Colonic mucosa (tissue), 4 donors: ENCODE measurements around the gene GFRA3. TPM values are rescaled to one million over a fixed set of nuclear protein-coding genes. Genes with fewer than 3 reads are reported as not detected.

ENCODE experiments used
- DNase-seq: peaks from one replicate; pipeline ENCODE4 v3.0.0-alpha.2; 2020
- H3K27ac ChIP-seq: fragments of 200-600 bp; one replicate; pipeline ENCODE4 v1.8.0; 2021
- H3K27me3 ChIP-seq: fragments of 200-600 bp; one replicate; pipeline ENCODE4 v1.8.0; 2021
- H3K36me3 ChIP-seq: fragments of 200-600 bp; one replicate; pipeline ENCODE4 v1.8.0; 2021
- H3K4me1 ChIP-seq: fragments of 200-600 bp; one replicate; pipeline ENCODE4 v1.8.0; 2021; ENCODE audit warnings: mild to moderate bottlenecking
- H3K4me3 ChIP-seq: fragments of 200-600 bp; one replicate; pipeline ENCODE4 v1.8.0; 2021
- H3K9ac ChIP-seq, 2 donors: one replicate each; pipeline ENCODE4 v1.7.0; 2013; ENCODE audit warnings: control low read depth in 2 of 2, low read depth in 2 of 2, low read length in 2 of 2
- H3K9me3 ChIP-seq: fragments of 200-600 bp; one replicate; pipeline ENCODE4 v1.8.0; 2021
- intact Hi-C: fragments of 100-400 bp; cut with DNase I; formaldehyde crosslinking; loops from one replicate; pipeline ENCODE4 v1.14.1; 2022
- total RNA-seq, 2 donors: library from RNA; stranded (reverse); fragmentation: NEBNext Ultra II Directional in 1 of 2; extraction: Animal tissue kit (Norgen Biotek cat#: 25700) in 1 of 2; gene quantifications; one replicate each; pipeline ENCODE4 v1.2.1, GENCODE V29; 2021
- TF ChIP-seq, protein P1 (sequence below): fragments of 200-600 bp; IDR thresholded peaks from one replicate; pipeline ENCODE4 v1.8.0; 2022; ENCODE audit warnings: antibody characterized with exemption, mild to moderate bottlenecking
- donor health status: healthy.
- donor health status: DM: no; HTN: no; CAD: no.
- donor health status: DM: no; HTN: no; CAD: no.

GFRA3 gene
- total RNA-seq, 2 donors from 2014 or later: 0.72 to 1.8 TPM

DNA sequence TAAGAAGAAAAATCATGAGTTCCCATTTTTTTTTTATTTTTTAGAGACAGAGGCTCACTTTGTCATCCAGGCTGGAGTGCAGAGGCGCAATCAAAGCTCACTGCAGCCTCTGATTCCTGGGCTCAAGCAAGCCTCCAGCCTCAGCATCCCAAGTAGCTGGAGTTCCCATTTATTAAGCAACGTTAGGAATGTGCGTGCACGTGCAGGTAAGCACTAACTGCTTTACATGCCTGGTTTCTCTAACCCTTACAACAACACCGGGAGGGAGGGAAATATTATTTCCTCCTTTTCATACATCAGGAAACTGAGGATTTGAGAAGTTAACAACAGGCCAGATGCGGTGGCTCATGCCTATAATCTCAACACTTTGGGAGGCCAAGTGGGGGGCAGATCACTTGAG, 45.0 kb downstream of the GFRA3 start:
- H3K4me3 ChIP-seq: no peak overlapping the region
- intact Hi-C loops: no loop called here
- no peaks in the 10 kb centered on the region for H3K36me3 ChIP-seq
- TF ChIP-seq, protein P1, sequence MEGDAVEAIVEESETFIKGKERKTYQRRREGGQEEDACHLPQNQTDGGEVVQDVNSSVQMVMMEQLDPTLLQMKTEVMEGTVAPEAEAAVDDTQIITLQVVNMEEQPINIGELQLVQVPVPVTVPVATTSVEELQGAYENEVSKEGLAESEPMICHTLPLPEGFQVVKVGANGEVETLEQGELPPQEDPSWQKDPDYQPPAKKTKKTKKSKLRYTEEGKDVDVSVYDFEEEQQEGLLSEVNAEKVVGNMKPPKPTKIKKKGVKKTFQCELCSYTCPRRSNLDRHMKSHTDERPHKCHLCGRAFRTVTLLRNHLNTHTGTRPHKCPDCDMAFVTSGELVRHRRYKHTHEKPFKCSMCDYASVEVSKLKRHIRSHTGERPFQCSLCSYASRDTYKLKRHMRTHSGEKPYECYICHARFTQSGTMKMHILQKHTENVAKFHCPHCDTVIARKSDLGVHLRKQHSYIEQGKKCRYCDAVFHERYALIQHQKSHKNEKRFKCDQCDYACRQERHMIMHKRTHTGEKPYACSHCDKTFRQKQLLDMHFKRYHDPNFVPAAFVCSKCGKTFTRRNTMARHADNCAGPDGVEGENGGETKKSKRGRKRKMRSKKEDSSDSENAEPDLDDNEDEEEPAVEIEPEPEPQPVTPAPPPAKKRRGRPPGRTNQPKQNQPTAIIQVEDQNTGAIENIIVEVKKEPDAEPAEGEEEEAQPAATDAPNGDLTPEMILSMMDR: no peak
- H3K27ac ChIP-seq: no peak overlapping the region
- H3K9ac ChIP-seq: no peak overlapping the region
- H3K4me1 ChIP-seq: no peaks in the 10 kb centered on the region
- no peak for DNase-seq
- no peaks in the 10 kb centered on the region for H3K27me3 ChIP-seq
- H3K9me3 ChIP-seq: no peaks in the 10 kb centered on the region

DNA sequence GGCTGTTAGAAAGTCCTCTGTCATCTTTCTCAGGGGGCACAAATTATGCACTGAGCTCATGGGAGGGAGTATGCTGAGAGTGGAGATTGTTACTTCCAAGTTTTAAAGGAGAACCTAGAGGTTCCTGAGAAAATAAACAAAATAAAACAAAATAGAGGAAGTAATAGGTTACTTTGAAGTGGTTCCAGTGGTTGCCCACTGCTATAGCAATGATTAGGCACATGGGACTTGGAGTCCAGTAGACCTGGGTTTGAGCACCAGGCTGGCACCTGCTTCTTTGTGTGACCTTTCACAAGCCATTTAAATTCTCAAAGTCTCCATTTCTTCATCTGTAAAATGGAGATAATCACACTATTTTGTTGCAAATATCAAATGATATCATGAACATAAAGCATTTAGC, 47.5 kb downstream of the GFRA3 start:
- Histone ChIP-seq H3K27me3 (no peaks in the 10 kb centered on the region), H3K27ac (no peak overlapping the region), H3K4me1 (no peaks in the 10 kb centered on the region), H3K4me3 (no peak overlapping the region), H3K9me3 (no peaks in the 10 kb centered on the region), H3K9ac (no peak overlapping the region), H3K36me3 (no peaks in the 10 kb centered on the region)
- no peak for DNase-seq
- intact Hi-C loops: no loop called here
- TF ChIP-seq, protein P1: no peak

DNA sequence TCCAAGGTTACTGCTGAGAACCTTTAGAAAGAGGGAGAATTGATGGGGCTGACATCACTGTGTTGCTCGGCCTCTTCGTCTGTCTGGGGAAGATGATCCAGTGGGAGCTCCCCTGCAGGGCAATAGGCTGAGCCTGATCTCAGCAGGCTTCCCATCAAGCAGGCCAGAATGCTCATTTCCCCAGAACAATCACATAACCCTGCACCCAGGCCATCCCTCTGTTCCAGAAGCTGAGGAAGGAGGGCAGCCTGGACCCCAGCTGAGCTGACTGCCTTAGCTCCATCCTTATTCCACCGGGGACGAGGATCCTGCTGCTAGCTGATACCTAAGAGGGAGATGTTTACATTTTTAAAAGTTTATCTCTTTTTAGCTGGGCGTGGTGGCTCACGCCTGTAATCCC, 49.7 kb downstream of the GFRA3 start:
- H3K4me1 ChIP-seq: no peaks in the 10 kb centered on the region
- no peaks in the 10 kb centered on the region for H3K36me3 ChIP-seq
- H3K9ac ChIP-seq: no peak overlapping the region
- no peak overlapping the region for H3K4me3 ChIP-seq
- intact Hi-C loops: loop anchor here (5.0 kb wide), 1 partner anchor 58 kb away; no protein-coding TSS in a partner anchor
- no peaks in the 10 kb centered on the region for H3K9me3 ChIP-seq
- H3K27me3 ChIP-seq: no peaks in the 10 kb centered on the region
- H3K27ac ChIP-seq: no peak overlapping the region
- no peak for DNase-seq
- TF ChIP-seq, protein P1: no peak

DNA sequence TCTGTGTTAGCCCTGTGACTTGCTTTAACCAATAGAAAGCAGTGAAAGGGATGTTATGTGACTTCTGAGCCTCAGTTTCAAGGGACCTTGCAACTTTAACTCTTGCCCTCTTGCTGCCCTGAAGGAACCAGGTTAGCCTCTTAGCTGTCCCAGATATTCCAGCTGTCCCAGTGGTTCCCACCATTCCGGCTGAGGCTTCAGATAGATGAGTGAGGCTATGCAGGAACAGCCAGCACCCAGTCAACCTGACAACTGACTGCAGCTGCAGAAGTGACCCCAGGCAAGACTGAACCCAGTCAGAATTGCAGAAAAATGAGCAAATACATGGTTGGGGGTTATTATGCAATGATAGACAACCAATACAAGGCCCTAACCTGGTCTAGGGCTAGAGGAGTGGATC, 50.9 kb downstream of the GFRA3 start:
- no peaks in the 10 kb centered on the region for H3K36me3 ChIP-seq
- no peak overlapping the region for H3K9ac ChIP-seq
- H3K4me1 ChIP-seq: no peaks in the 10 kb centered on the region
- no peaks in the 10 kb centered on the region for H3K27me3 ChIP-seq
- intact Hi-C loops: loop anchor here (5.0 kb wide), 1 partner anchor 59 kb away; no protein-coding TSS in a partner anchor
- no peak overlapping the region for H3K27ac ChIP-seq
- no peak overlapping the region for H3K4me3 ChIP-seq
- DNase-seq: no peak
- no peaks in the 10 kb centered on the region for H3K9me3 ChIP-seq
- TF ChIP-seq, protein P1: no peak

DNA sequence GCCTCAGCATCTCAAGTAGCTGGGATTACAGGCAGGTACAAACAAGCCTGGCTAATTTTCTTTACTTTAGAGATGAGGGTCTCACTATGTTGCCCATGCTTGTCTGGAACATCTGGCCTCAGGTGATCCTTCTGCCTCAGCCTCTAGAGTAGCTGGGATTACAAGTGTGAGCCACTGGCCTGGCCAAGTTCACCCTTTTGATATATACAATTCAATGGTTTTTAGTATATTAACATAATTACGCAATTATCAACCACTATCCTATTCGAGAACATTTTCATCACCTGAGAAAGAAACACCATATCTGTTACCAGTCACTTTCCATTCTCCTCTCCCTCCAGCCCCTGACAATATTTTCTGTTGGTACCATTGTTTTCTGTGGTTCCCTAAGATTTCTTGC, 57.6 kb downstream of the GFRA3 start:
- no peak overlapping the region for H3K27ac ChIP-seq
- peaks cover 8% of the 10 kb centered on the region for H3K4me1 ChIP-seq
- no peaks in the 10 kb centered on the region for H3K36me3 ChIP-seq
- H3K27me3 ChIP-seq: no peaks in the 10 kb centered on the region
- intact Hi-C loops: no loop called here
- DNase-seq: no peak
- no peak overlapping the region for H3K9ac ChIP-seq
- TF ChIP-seq, protein P1: no peak
- no peaks in the 10 kb centered on the region for H3K9me3 ChIP-seq
- no peak overlapping the region for H3K4me3 ChIP-seq
